Smooth muscle cell (in vitro differentiated cells): ENCODE results near the gene CDKN3. TPM values are rescaled to one million over a fixed set of nuclear protein-coding genes. Genes with fewer than 3 reads are reported as not detected.
"Not testable (repeated sequence)": the region's sequence is repeated elsewhere in the genome, so short reads cannot be mapped to it uniquely, and the experiment has no call there.

Source experiments
- DNase-seq: peaks from one replicate; lab custom pipeline; 2025; ENCODE audit not compliant: unreplicated experiment; lab: John Stamatoyannopoulos, UW
- H2AFZ ChIP-seq: fragments of 200-600 bp; sonication (generic); 2 replicates; pipeline ENCODE4 v1.6.0; 2016; ENCODE audit warnings: antibody characterized with exemption, low read depth, mild to moderate bottlenecking
- H3F3A ChIP-seq: fragments of 200-600 bp; sonication (generic); 2 replicates; pipeline ENCODE4 v1.6.0; 2017; ENCODE audit warnings: antibody characterized with exemption, low read depth
- H3K27ac ChIP-seq: fragments of 200-600 bp; sonication (generic); 2 replicates; pipeline ENCODE4 v1.5.1; 2016; ENCODE audit warnings: low read depth, mild to moderate bottlenecking
- H3K27me3 ChIP-seq: fragments of 200-600 bp; sonication (generic); 2 replicates; pipeline ENCODE4 v1.6.1; 2016; ENCODE audit warnings: low read depth, mild to moderate bottlenecking
- H3K36me3 ChIP-seq: fragments of 200-600 bp; sonication (generic); 2 replicates; pipeline ENCODE4 v1.5.1; 2016; ENCODE audit warnings: low read depth
- H3K4me1 ChIP-seq: fragments of 200-600 bp; sonication (generic); 2 replicates; pipeline ENCODE4 v1.5.1; 2016; ENCODE audit warnings: low read depth
- H3K4me2 ChIP-seq: fragments of 200-600 bp; sonication (generic); 2 replicates; pipeline ENCODE4 v1.6.0; 2016; ENCODE audit warnings: mild to moderate bottlenecking
- H3K4me3 ChIP-seq: fragments of 200-600 bp; sonication (generic); 2 replicates; pipeline ENCODE4 v1.5.1; 2016; ENCODE audit warnings: mild to moderate bottlenecking
- H3K79me2 ChIP-seq: fragments of 200-600 bp; sonication (generic); 2 replicates; pipeline ENCODE4 v1.6.0; 2016; ENCODE audit warnings: low read depth, mild to moderate bottlenecking
- H3K9ac ChIP-seq: fragments of 200-600 bp; sonication (generic); 2 replicates; pipeline ENCODE4 v1.6.0; 2016; ENCODE audit warnings: low read depth
- H3K9me3 ChIP-seq: fragments of 200-600 bp; sonication (generic); replicated peaks from 2 replicates; pipeline ENCODE4 v1.5.1; 2016; ENCODE audit warnings: low read depth
- H4K20me1 ChIP-seq: fragments of 200-600 bp; sonication (generic); 2 replicates; pipeline ENCODE4 v1.6.0; 2016; ENCODE audit warnings: low read depth
- CTCF ChIP-seq: fragments of 200-600 bp; sonication (generic); IDR thresholded peaks from 2 replicates; pipeline ENCODE4 v1.5.1; 2017; ENCODE audit warnings: borderline replicate concordance, mild to moderate bottlenecking, antibody characterized with exemption; ENCODE audit not compliant: insufficient read depth, poor library complexity, severe bottlenecking
- WGBS: methylation state at CpG from one replicate; pipeline ENCODE4 v1.1.7; 2016; ENCODE audit warnings: low lambda C conversion rate; 5-methylcytosine and 5-hydroxymethylcytosine counted together
- polyA plus RNA-seq: library from polyadenylated mRNA; unstranded; fragments of >200 nt; fragmentation: Nextera tagmentation; extraction: Ambion mirVana; gene quantifications from 2 replicates; pipeline ENCODE4 v1.2.1, GENCODE V29; 2016
- total RNA-seq: library from RNA; depleted of rRNA; stranded (reverse); fragments of >200 nt; gene quantifications from 2 replicates; pipeline ENCODE4 v1.2.3, GENCODE V29; 2014

The CDKN3 gene
- total and polyA plus RNA-seq, 2 experiments from 2014 or later = 18.6 to 22.1 TPM

GRCh38 chr14:54440873-54441868 is 44.4 kb downstream of the CDKN3 start, which contains the start of gene CNIH1:
Gene CNIH1, minus strand, starts transcription at chr14:54441374. Its CDS starts 47 bp downstream, at chr14:54441327.
- peaks cover 4% of the 10 kb centered on the region for H3F3A ChIP-seq
- peak within 1 kb of the TSS; percentile 92 for H2AFZ ChIP-seq
- peak; percentile 83 for DNase-seq
- peak within 1 kb of the TSS; percentile 98 for H3K4me2 ChIP-seq
- WGBS = 2% methylated on average over 98 of the region's 100 CpGs
- peak within 1 kb of the TSS; percentile 94 for H3K27ac ChIP-seq
- peak within 1 kb of the TSS; percentile 73 for H3K4me3 ChIP-seq
- H4K20me1 ChIP-seq = peaks cover 42% of the 10 kb centered on the region
- TF ChIP-seq CTCF = peak; percentile 85
- H3K4me1 ChIP-seq = peaks cover 37% of the 10 kb centered on the region
- H3K27me3 ChIP-seq = no peaks in the 10 kb centered on the region
- peaks cover 45% of the 10 kb centered on the region for H3K79me2 ChIP-seq
- H3K9me3 ChIP-seq = no peaks in the 10 kb centered on the region
- no peaks in the 10 kb centered on the region for H3K36me3 ChIP-seq
- peak within 1 kb of the TSS; percentile 80 for H3K9ac ChIP-seq

GRCh38 chr14:54442961-54443360 is 46.2 kb downstream of the CDKN3 start:
- 98% methylated on average over 14 of the region's 23 CpGs for WGBS

GRCh38 chr14:54443981-54444380 is 47.2 kb downstream of the CDKN3 start:
- peaks cover 13% of the 10 kb centered on the region for H3K4me1 ChIP-seq
- H3F3A ChIP-seq = no peaks in the 10 kb centered on the region
- peaks cover 17% of the 10 kb centered on the region for H3K79me2 ChIP-seq
- DNase-seq = no peak
- no peak for TF ChIP-seq CTCF
- H3K9ac ChIP-seq = no peak overlapping the region
- H3K4me2 ChIP-seq = peak overlapping the region; percentile 55
- 38% methylated on average over 18 of the region's 18 CpGs for WGBS
- H3K36me3 ChIP-seq = no peaks in the 10 kb centered on the region
- H2AFZ ChIP-seq = no peak overlapping the region
- H4K20me1 ChIP-seq = peaks cover 14% of the 10 kb centered on the region
- H3K27ac ChIP-seq = no peak overlapping the region
- H3K9me3 ChIP-seq = no peaks in the 10 kb centered on the region
- H3K27me3 ChIP-seq = no peaks in the 10 kb centered on the region
- no peak overlapping the region for H3K4me3 ChIP-seq

More at GRCh38 chr14:54442961-54443360, 46.2 kb downstream of the CDKN3 start:
- H2AFZ ChIP-seq, H3K27ac ChIP-seq, DNase-seq, H3K9ac ChIP-seq, H3K4me3 ChIP-seq, H3K4me2 ChIP-seq, H3K36me3 ChIP-seq, H3K9me3 ChIP-seq, H3F3A ChIP-seq, H3K27me3 ChIP-seq: not testable (repeated sequence)
- H3K79me2 ChIP-seq = peaks cover 27% of the 10 kb centered on the region
- peaks cover 23% of the 10 kb centered on the region for H3K4me1 ChIP-seq
- H4K20me1 ChIP-seq = peaks cover 24% of the 10 kb centered on the region

- no peaks in the 10 kb centered on the region for H3F3A ChIP-seq
- no peak for DNase-seq
- peaks cover 6% of the 10 kb centered on the region for H3K4me1 ChIP-seq
- H3K36me3 ChIP-seq = no peaks in the 10 kb centered on the region
- no peak overlapping the region for H3K27ac ChIP-seq
- no peak overlapping the region for H3K4me3 ChIP-seq
- no peaks in the 10 kb centered on the region for H3K27me3 ChIP-seq
- WGBS = 84% methylated on average over 7 of the region's 7 CpGs
- H3K4me2 ChIP-seq = peak overlapping the region; percentile 55
- no peaks in the 10 kb centered on the region for H3K9me3 ChIP-seq
- H3K9ac ChIP-seq = no peak overlapping the region
- H4K20me1 ChIP-seq = peaks cover 8% of the 10 kb centered on the region
- H3K79me2 ChIP-seq = peaks cover 10% of the 10 kb centered on the region
- no peak for TF ChIP-seq CTCF
- no peak overlapping the region for H2AFZ ChIP-seq
Observed at GRCh38 chr14:54444681-54445080, 47.9 kb downstream of the CDKN3 start.
